Measurements from ENCODE around the gene CTNNA3. TPM values are rescaled to one million over a fixed set of nuclear protein-coding genes. Genes with fewer than 3 reads are reported as not detected.

The CTNNA3 gene
- total RNA-seq, 1 experiment from 2014 or later, result 0.32 TPM

GRCh38 chr10:66828957-66829356 lies 867.0 kb downstream of the CTNNA3 start:
- no peaks in the 10 kb centered on the region for H4K20me1 ChIP-seq (ENCODE audit: insufficient read depth)
- TF ChIP-seq SRF (IDR thresholded peaks at IDR 0.05; ENCODE audit: low read depth) (no peak), CEBPB (IDR thresholded peaks at IDR 0.05; ENCODE audit: low read depth) (no peak), POLR2A (IDR thresholded peaks at IDR 0.05; ENCODE audit: borderline replicate concordance, extremely low read depth, insufficient read depth, insufficient read length) (no peak), RAD21 (IDR thresholded peaks at IDR 0.05; ENCODE audit: low read depth) (no peak), CBX3 (IDR thresholded peaks at IDR 0.05; ENCODE audit: low read depth) (no peak), EGR1 (IDR thresholded peaks at IDR 0.05; ENCODE audit: low read depth) (no peak), SIN3A (IDR thresholded peaks at IDR 0.05; ENCODE audit: low read depth) (no peak), CTCF (IDR thresholded peaks at IDR 0.05 in 2 of 3, conservative IDR thresholded peaks at IDR 0.05 in 1 of 3; ENCODE audit: borderline replicate concordance in 1 of 3, insufficient read depth in 1 of 3, low read depth in 2 of 3, low read length in 2 of 3) (no peak), EZH2 (IDR thresholded peaks at IDR 0.05) (no peak), ZFX (IDR thresholded peaks at IDR 0.05) (no peak), POLR2AphosphoS5 (IDR thresholded peaks at IDR 0.05; ENCODE audit: low read depth, low read length) (no peak), REST (IDR thresholded peaks at IDR 0.05; ENCODE audit: low read depth) (no peak)
- DNase-seq (ENCODE audit: low read depth, low spot score) (no peak), ATAC-seq (no peak)
- no peak overlapping the region for H3K4me2 ChIP-seq (ENCODE audit: low read length)
- no peak overlapping the region for H2AFZ ChIP-seq (ENCODE audit: low read depth, low read length, poor library complexity, severe bottlenecking)
- H3K9me3 ChIP-seq (ENCODE audit: control insufficient read depth in 1 of 2, insufficient read depth in 1 of 2, low read depth in 1 of 2, low read length in 2 of 2), result no peaks in the 10 kb centered on the region
- BruUV-seq (replicated peaks), result no TSS peak
- no peak overlapping the region for H3K4me3 ChIP-seq (replicated peaks in 1 of 2; ENCODE audit: low read depth in 1 of 2, low read length in 2 of 2)
- peaks cover 0 to 27% of the 10 kb centered on the region in 2 experiments; a peak in 2 of 4 replicates for H3K4me1 ChIP-seq (ENCODE audit: control insufficient read depth in 1 of 2, insufficient read depth in 2 of 2, low read length in 2 of 2)
- CTCF ChIA-PET, result no interaction called here
- no peaks in the 10 kb centered on the region for H3K79me2 ChIP-seq (ENCODE audit: insufficient read depth, low read length)
- no peaks in the 10 kb centered on the region for H3K27me3 ChIP-seq (ENCODE audit: insufficient read depth, low read length)
- no peaks in the 10 kb centered on the region for H3K9me2 ChIP-seq (ENCODE audit: insufficient read depth)
- H3K9ac ChIP-seq (ENCODE audit: low read length), result no peak overlapping the region
- no peak overlapping the region for H3K27ac ChIP-seq (ENCODE audit: low read depth, low read length)
- RAD21 ChIA-PET (ENCODE audit: low non-redundant PET in 1 of 2, low total read pairs in 2 of 2, uncharacterized antibody in 2 of 2, unreplicated experiment in 2 of 2), result no interaction called here
- POLR2A ChIA-PET, result no interaction called here
- H3K36me3 ChIP-seq (ENCODE audit: control insufficient read depth in 1 of 2, insufficient read depth in 2 of 2, low read length in 2 of 2), result no peaks in the 10 kb centered on the region
- intact Hi-C loops (cut with micrococcal nuclease), result no loop called here
